ENCODE results near the gene CNTNAP3. TPM values are rescaled to one million over a fixed set of nuclear protein-coding genes. Genes with fewer than 3 reads are reported as not detected.
"Not testable (repeated sequence)": the region's sequence is repeated elsewhere in the genome, so short reads cannot be mapped to it uniquely, and the experiment has no call there.

The CNTNAP3 gene
- total and polyA plus RNA-seq, 3 donors from 2014 or later: 4.0 to 17.5 (median 12.8) TPM

DNA sequence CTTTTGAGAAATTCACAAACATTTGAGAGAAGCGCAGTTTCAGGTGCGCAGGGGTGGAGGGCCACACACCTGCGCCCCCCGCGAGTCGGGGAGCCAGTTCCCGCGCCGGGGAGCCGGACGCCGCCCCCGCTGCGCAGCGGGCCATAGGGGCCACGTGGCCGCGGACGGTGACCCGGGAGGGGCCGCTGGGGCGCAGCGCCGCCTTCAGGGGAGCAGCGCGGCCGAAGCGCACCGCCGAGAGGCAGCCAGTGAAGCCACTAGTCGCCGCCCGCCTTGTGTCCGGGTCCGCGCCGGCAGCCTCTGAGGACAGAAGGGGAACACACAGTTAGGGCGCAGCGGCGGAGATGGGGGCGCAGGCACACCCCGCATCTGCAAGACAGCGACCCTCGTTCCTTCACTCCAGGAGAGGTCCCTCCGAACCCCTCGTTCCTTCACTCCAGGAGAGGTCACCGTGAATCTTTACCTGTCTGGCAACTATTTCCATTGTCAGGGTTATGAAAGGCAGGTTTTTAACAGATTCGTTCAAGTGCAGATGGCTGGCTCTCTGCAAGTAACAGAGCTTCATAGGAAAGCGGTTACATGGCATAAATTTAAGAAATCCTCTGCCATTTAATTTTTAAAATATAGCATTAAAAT, 209.2 kb downstream of the CNTNAP3 start:
- TF ChIP-seq CTCF (IDR thresholded peaks at IDR 0.05): peak in 1 of 3 experiments; percentile 25
- H3K9me3 ChIP-seq; H3K4me1 ChIP-seq; H3K36me3 ChIP-seq (ENCODE audit: low read depth, missing control alignments); H3K27ac ChIP-seq; H3K27me3 ChIP-seq; intact Hi-C loops (cut with DNase I; ENCODE audit: low total_unique reads): not testable (repeated sequence)
- H3K4me3 ChIP-seq: peak overlapping the region in 1 of 2 donors; percentile 24
- peak; percentile 63 for DNase-seq
- 3 to 6% methylated on average over 24 to 48 of the region's 49 CpGs for WGBS, 2 donors

DNA sequence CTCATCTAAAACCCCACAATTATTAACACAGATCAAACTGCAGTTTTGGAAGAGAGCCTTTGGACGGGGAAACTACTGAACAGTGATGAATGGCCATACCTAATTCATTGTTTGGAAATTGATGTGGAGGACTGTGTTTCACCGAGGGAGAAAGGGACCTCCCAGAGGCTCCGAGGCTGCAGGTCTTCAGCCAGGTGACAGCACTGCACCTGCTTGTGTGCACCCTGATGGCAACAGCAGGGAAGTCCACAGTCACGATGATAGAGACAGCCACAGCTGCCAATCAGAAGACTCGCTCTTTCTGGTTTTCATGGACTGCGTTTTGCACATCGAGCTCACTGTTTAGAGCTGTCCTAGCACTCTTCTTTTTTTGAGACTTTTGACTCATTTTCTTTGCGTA, 214.4 kb downstream of the CNTNAP3 start:
- H3K36me3 ChIP-seq (ENCODE audit: low read depth, missing control alignments); H3K4me1 ChIP-seq; intact Hi-C loops (cut with DNase I; ENCODE audit: low total_unique reads); H3K9me3 ChIP-seq; H3K4me3 ChIP-seq; H3K27ac ChIP-seq; DNase-seq; H3K27me3 ChIP-seq: not testable (repeated sequence)
- WGBS, 2 donors: 77 to 81% methylated on average over 8 of the region's 8 CpGs

- H3K36me3 ChIP-seq (ENCODE audit: low read depth, missing control alignments); H3K9me3 ChIP-seq; DNase-seq; H3K4me1 ChIP-seq; intact Hi-C loops (cut with DNase I; ENCODE audit: low total_unique reads); H3K27me3 ChIP-seq; H3K4me3 ChIP-seq; H3K27ac ChIP-seq: not testable (repeated sequence)
- WGBS, 2 donors: 50 to 69% methylated on average over 5 of the region's 5 CpGs
Observed at GRCh38 chr9:39067683-39068082, 220.3 kb downstream of the CNTNAP3 start.

- H3K4me1 ChIP-seq; intact Hi-C loops (cut with DNase I; ENCODE audit: low total_unique reads); H3K36me3 ChIP-seq (ENCODE audit: low read depth, missing control alignments); H3K4me3 ChIP-seq; H3K27me3 ChIP-seq; DNase-seq; H3K27ac ChIP-seq; H3K9me3 ChIP-seq: not testable (repeated sequence)
- 53 to 81% methylated on average over 5 of the region's 5 CpGs for WGBS, 2 donors
Observed at GRCh38 chr9:39062966-39063365, 225.0 kb downstream of the CNTNAP3 start.

GRCh38 chr9:39054453-39054852, 233.5 kb downstream of the CNTNAP3 start:
- H3K27me3 ChIP-seq; intact Hi-C loops (cut with DNase I; ENCODE audit: low total_unique reads); H3K4me1 ChIP-seq; H3K36me3 ChIP-seq (ENCODE audit: low read depth, missing control alignments); H3K27ac ChIP-seq; H3K4me3 ChIP-seq; DNase-seq; H3K9me3 ChIP-seq: not testable (repeated sequence)
- WGBS, 2 donors: 63 to 74% methylated on average over 7 to 8 of the region's 8 CpGs

DNA sequence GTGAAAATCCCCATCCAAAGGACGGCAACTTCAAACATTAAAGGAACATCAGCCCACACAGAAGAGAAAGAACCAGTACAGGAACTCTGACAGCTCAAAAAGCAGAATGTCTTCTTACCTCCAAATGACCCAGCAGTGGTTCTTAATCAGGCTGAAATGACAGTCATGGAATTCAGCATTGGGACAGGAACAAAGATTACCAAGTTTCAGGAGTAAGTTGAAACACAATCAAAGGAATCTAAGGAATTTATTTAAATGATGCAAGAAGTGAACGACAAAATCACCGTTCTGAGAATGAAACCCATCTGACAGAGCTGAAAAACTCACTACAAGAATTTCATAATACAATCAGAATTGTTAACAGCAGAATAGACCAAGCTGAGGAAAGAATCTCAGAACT, 241.1 kb downstream of the CNTNAP3 start:
- H3K36me3 ChIP-seq (ENCODE audit: low read depth, missing control alignments); H3K4me1 ChIP-seq; H3K4me3 ChIP-seq; H3K27me3 ChIP-seq; intact Hi-C loops (cut with DNase I; ENCODE audit: low total_unique reads); H3K9me3 ChIP-seq; H3K27ac ChIP-seq; DNase-seq: not testable (repeated sequence)
- 46 to 51% methylated on average over 3 of the region's 3 CpGs for WGBS, 2 donors

- H3K9me3 ChIP-seq; H3K27me3 ChIP-seq; H3K36me3 ChIP-seq (ENCODE audit: low read depth, missing control alignments); H3K4me1 ChIP-seq; DNase-seq; intact Hi-C loops (cut with DNase I; ENCODE audit: low total_unique reads); H3K27ac ChIP-seq: not testable (repeated sequence)
- WGBS, 2 donors: 71 to 73% methylated on average over 18 to 27 of the region's 27 CpGs
- H3K4me3 ChIP-seq: peak overlapping the region in 1 of 2 donors; percentile 36
Observed at GRCh38 chr9:39042352-39042803, 245.6 kb downstream of the CNTNAP3 start.

- H3K27me3 ChIP-seq; intact Hi-C loops (cut with DNase I; ENCODE audit: low total_unique reads); H3K27ac ChIP-seq; H3K4me1 ChIP-seq; H3K36me3 ChIP-seq (ENCODE audit: low read depth, missing control alignments); H3K9me3 ChIP-seq: not testable (repeated sequence)
- peak overlapping the region; percentile 13 to 36 for H3K4me3 ChIP-seq
- peak; percentile 71 for DNase-seq
- WGBS, 2 donors: 69 to 75% methylated on average over 10 of the region's 10 CpGs
Observed at GRCh38 chr9:39041774-39042173, 246.2 kb downstream of the CNTNAP3 start.

DNA sequence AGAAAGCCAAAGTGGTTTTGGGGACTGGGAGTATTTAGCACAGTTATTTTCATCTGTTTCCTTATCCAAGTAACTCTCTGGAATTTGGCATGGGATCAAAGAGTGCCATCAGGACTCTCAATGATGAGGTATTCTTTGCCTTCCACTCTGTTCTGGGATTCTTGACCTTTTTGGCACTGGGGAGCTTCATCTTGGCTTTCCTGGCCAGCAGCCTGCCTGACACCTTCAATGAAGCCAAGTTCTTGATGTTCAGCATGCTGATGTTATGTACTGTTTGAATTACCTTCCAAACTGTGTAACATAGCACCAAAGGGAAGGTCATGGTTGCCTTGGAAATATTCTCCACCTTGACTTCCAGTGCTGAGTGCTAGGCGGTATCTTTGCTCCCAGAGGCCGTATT, 248.8 kb downstream of the CNTNAP3 start:
- DNase-seq; intact Hi-C loops (cut with DNase I; ENCODE audit: low total_unique reads); H3K36me3 ChIP-seq (ENCODE audit: low read depth, missing control alignments); H3K4me1 ChIP-seq; H3K27me3 ChIP-seq; H3K27ac ChIP-seq; H3K4me3 ChIP-seq; H3K9me3 ChIP-seq: not testable (repeated sequence)
- WGBS, 2 donors: 60 to 66% methylated on average over 2 of the region's 2 CpGs

GRCh38 chr9:39038221-39038620, 249.7 kb downstream of the CNTNAP3 start:
- H3K27me3 ChIP-seq; H3K27ac ChIP-seq; DNase-seq; H3K9me3 ChIP-seq; H3K4me3 ChIP-seq; H3K4me1 ChIP-seq; H3K36me3 ChIP-seq (ENCODE audit: low read depth, missing control alignments); intact Hi-C loops (cut with DNase I; ENCODE audit: low total_unique reads): not testable (repeated sequence)
- WGBS, 2 donors: 85 to 98% methylated on average over 1 of the region's 1 CpG

DNA sequence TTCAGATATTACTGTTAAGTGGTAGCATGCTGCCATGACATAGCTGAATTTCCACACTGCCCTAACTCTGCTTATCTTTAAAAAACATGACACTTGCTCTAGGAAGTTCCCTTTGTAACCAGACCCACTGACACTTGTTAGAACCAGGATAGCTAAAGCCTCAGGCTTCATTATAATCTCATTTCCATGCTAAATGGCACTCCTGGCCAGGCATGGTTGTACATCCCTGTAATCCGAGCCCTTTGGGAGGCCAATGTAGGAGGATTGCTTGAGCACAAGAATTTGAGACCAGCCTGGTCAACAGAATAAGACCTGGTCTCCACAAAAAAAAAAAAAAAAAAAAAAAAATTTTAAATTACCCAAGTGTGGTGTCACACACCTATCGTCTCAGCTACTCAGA, 254.1 kb downstream of the CNTNAP3 start:
- WGBS, 2 donors: 79 to 81% methylated on average over 2 of the region's 2 CpGs
- H3K27me3 ChIP-seq; H3K4me3 ChIP-seq; DNase-seq; H3K9me3 ChIP-seq; intact Hi-C loops (cut with DNase I; ENCODE audit: low total_unique reads); H3K4me1 ChIP-seq; H3K27ac ChIP-seq; H3K36me3 ChIP-seq (ENCODE audit: low read depth, missing control alignments): not testable (repeated sequence)
